ENCODE results near the gene RABGGTA.
"Not testable (repeated sequence)": the region's sequence is repeated elsewhere in the genome, so short reads cannot be mapped to it uniquely, and the experiment has no call there.

RABGGTA gene

DNA sequence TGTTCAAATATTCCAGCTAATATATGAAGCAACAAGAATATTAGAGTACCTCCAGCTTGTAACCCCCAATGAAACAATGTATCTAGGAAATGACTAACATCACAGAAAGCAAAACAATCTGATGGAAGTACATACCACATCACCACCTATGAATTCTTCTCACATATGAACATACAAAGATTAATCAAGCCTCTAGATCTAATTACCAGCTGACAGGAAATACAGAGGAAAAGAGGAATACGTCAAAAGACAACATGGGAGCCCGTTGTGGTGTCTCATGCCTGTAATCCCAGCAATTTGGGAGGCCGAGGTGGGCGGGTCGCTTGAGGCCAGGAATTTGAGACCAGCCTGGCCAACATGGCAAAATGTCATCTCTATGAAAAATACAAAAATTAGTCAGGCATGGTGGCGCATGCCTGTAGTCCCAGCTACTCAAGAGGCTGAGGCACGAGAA lies 46.8 kb downstream of the RABGGTA start:
- no peak for DNase-seq (ENCODE audit: insufficient read length, low spot score)
- no peak for FAIRE-seq

DNA sequence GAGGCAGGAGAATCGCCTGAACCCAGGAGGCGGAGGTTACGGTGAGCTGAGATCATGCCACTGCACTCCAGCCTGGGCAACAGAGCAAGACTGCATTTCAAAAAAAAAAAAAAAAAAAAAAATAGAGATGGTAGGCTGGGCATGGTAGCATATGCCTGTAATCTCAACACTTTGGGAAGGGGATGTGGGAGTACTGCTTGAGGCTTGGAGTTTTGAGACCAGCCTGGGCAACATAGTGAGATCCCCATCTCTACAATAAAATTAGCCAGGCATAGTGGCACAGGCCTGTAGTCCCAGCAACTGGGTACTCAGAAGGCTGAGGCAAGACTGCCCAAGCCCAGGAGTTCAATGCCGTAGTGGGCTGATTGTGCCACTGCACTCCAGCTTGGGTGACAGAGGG lies 48.4 kb downstream of the RABGGTA start:
- FAIRE-seq; DNase-seq (ENCODE audit: insufficient read length, low spot score): not testable (repeated sequence)

DNA sequence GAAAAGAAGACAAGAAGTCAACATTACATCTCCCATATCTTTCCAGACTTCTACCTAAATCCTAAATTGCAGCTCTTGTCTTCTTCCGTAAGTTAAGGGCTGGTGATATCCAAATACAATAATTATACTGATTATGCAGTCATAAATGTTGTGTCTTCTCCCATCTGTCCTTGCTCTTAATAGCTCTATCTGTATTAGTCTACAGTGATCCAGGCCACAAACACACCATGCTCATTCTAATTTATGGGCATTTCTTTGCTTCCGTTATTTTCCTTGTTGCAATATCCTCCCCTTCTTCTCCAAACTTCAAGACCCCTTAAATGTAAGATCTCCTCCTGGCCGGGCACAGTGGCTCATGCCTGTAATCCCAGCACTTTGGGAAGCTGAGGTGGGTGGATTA lies 51.9 kb downstream of the RABGGTA start:
- no peak for FAIRE-seq
- DNase-seq (ENCODE audit: insufficient read length, low spot score), result no peak

DNA sequence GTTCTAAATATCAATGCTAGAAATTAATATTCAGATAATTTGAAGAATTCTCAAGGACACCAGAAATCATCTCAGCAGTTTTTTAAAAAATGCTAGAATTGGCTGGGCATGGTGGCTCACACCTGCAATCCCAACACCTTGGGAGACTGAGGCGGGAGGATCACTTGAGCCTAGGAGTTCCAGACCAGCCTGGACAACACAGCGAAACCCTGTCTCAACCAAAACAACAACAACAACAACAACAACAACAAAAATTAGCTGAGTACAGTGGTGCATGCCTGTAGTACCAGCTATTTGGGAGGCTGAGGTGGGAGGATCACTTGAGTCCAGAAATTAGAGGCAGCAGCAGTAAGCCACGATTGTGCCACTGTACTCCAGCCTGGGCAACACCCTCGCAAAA lies 52.3 kb downstream of the RABGGTA start:
- DNase-seq (ENCODE audit: insufficient read length, low spot score) (no peak), FAIRE-seq (no peak)

DNA sequence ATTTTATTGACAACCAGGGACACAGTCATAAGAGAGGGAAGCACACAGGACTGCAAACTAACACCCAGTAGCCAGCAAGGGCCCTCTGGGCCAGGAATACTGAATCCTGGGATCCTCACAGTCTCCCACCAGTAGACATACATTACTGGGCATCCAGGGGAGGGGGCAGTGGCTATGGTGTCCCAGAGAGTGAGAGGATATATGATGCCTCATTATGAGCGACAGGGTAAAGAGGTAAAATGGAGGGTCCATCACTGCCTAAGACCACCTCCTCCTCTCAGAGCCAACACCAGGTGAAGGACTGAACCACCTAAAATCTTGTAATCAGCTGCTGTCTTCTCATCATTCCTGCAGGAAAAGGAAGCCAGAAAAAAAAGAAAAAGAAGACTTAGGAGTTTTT lies 54.5 kb downstream of the RABGGTA start:
- FAIRE-seq, result not testable (repeated sequence)

DNA sequence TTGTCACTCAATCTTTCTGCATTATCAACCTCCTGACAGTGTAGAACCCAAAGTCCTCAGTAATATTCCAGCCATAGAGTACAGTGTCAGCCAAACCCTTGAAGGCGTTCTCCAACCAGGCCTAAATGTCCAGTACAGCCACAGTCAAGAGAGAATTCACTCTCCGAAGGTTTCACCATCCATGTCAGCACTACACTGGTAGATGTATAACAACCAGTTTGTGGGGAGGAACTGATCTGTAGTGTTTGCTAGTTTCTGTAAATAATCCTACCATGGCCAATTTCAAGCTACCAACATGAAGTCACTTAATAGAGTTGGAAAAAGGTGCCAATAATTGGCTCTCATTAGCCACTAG lies 55.1 kb downstream of the RABGGTA start:
- FAIRE-seq (no peak), DNase-seq (ENCODE audit: insufficient read length, low spot score) (no peak)

More for the DNA sequence above, 54.5 kb downstream of the RABGGTA start:
- DNase-seq (ENCODE audit: insufficient read length, low spot score), result not testable (repeated sequence)
